ENCODE measurements around the gene ARHGAP28. TPM values are rescaled to one million over a fixed set of nuclear protein-coding genes. Genes with fewer than 3 reads are reported as not detected.

The ARHGAP28 gene
- total RNA-seq, 2 experiments from 2014 or later, result not detected

DNA sequence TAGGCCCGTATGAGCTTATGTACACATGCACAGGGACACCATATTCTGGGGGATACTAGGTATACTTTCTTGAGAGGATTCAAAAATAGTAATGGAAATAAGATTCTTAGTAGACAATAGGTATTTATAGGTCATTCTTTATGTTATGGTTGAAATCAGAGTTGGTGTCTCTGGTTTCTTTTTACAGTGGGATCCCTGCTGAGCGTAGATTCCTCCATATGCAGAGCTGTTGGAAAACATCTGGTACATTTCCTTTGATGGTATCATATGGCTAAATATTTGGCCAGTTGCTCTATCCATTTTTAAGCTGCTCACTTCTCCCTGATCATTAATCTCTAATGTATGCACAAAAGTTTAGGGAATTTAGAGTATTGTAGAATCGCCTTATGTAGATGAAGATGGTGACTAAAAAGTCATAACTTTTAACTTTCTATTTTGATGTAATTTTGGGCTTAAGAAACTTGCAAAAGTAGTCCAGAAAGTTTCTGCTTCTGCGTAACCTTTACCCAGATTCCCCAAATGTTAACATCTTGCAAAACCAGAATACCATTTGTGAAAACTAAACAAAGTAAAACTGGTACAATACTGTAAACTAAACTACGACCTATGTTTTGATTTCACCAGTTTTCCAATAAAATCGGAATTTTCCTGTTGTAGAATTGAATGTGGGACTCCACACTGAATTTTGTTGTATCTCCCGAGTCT is 5.4 kb downstream of the ARHGAP28 start:
- Mint-ChIP-seq H3K27me3 (peaks cover 20% of the 10 kb centered on the region), H3K4me3 (no peak overlapping the region), H3K27ac (no peak overlapping the region), H3K4me1 (ENCODE audit: low read depth) (no peaks in the 10 kb centered on the region), H3K36me3 (ENCODE audit: low read depth) (no peaks in the 10 kb centered on the region), H3K9me3 (no peaks in the 10 kb centered on the region)
- intact Hi-C loops (cut with DNase I, micrococcal nuclease), result no loop called here
- no peaks in the 10 kb centered on the region for H3K4me1 ChIP-seq (ENCODE audit: insufficient read depth, low read length)
- no peak overlapping the region for H3K4me3 ChIP-seq (ENCODE audit: low read length)
- TF ChIP-seq, protein P1, sequence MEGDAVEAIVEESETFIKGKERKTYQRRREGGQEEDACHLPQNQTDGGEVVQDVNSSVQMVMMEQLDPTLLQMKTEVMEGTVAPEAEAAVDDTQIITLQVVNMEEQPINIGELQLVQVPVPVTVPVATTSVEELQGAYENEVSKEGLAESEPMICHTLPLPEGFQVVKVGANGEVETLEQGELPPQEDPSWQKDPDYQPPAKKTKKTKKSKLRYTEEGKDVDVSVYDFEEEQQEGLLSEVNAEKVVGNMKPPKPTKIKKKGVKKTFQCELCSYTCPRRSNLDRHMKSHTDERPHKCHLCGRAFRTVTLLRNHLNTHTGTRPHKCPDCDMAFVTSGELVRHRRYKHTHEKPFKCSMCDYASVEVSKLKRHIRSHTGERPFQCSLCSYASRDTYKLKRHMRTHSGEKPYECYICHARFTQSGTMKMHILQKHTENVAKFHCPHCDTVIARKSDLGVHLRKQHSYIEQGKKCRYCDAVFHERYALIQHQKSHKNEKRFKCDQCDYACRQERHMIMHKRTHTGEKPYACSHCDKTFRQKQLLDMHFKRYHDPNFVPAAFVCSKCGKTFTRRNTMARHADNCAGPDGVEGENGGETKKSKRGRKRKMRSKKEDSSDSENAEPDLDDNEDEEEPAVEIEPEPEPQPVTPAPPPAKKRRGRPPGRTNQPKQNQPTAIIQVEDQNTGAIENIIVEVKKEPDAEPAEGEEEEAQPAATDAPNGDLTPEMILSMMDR (IDR thresholded peaks at IDR 0.05), result no peak
- ChIA-PET CTCF (no interaction called here), POLR2A (no interaction called here)
- peaks cover 0 to 3% of the 10 kb centered on the region in 2 experiments for H3K9me3 ChIP-seq (ENCODE audit: control insufficient read depth in 1 of 2, insufficient read depth in 1 of 2, low read length in 2 of 2)
- no peaks in the 10 kb centered on the region for H3K27me3 ChIP-seq (ENCODE audit: control insufficient read depth in 1 of 2, insufficient read depth in 2 of 2, low read length in 2 of 2)
- H3K27ac ChIP-seq (ENCODE audit: low read depth in 1 of 2, low read length in 2 of 2), result no peak overlapping the region
- no peaks in the 10 kb centered on the region for H3K36me3 ChIP-seq (ENCODE audit: insufficient read depth, low read length)
- ATAC-seq (ENCODE audit: poor library complexity) (no peak), DNase-seq (no peak)

DNA sequence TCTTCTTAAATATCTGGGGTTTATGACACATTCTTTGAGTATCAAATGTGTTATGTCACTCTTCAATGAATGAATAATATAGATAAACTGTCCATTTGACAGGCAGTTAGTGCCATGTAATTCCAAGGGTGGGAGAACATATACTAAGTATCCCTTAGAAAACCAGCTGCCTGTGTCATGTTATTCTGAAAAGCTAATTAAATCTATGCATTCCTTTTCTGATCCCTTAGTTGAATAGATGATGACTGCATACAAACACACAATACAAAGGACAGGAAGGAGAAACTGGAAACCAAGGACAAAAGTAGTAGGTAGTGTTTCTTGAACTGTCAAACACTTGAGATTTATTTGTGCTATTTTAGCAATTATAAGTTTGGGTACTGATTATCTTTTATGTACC is 8.3 kb downstream of the ARHGAP28 start:
- no peaks in the 10 kb centered on the region for H3K27me3 ChIP-seq (ENCODE audit: control insufficient read depth in 1 of 2, insufficient read depth in 2 of 2, low read length in 2 of 2)
- Mint-ChIP-seq H3K4me3 (no peak overlapping the region), H3K27me3 (no peaks in the 10 kb centered on the region), H3K27ac (no peak overlapping the region), H3K36me3 (ENCODE audit: low read depth) (no peaks in the 10 kb centered on the region), H3K4me1 (ENCODE audit: low read depth) (no peaks in the 10 kb centered on the region), H3K9me3 (no peaks in the 10 kb centered on the region)
- no peak overlapping the region for H3K4me3 ChIP-seq (ENCODE audit: low read length)
- intact Hi-C loops (cut with DNase I, micrococcal nuclease), result no loop called here
- H3K27ac ChIP-seq (ENCODE audit: low read depth in 1 of 2, low read length in 2 of 2), result no peak overlapping the region
- TF ChIP-seq, protein P1 (IDR thresholded peaks at IDR 0.05), result no peak
- no peaks in the 10 kb centered on the region for H3K4me1 ChIP-seq (ENCODE audit: insufficient read depth, low read length)
- ATAC-seq (ENCODE audit: poor library complexity) (no peak), DNase-seq (no peak)
- POLR2A ChIA-PET, result no interaction called here
- H3K9me3 ChIP-seq (ENCODE audit: control insufficient read depth in 1 of 2, insufficient read depth in 1 of 2, low read length in 2 of 2), result peaks cover 0 to 3% of the 10 kb centered on the region in 2 experiments
- H3K36me3 ChIP-seq (ENCODE audit: insufficient read depth, low read length), result no peaks in the 10 kb centered on the region
- CTCF ChIA-PET, result no interaction called here

DNA sequence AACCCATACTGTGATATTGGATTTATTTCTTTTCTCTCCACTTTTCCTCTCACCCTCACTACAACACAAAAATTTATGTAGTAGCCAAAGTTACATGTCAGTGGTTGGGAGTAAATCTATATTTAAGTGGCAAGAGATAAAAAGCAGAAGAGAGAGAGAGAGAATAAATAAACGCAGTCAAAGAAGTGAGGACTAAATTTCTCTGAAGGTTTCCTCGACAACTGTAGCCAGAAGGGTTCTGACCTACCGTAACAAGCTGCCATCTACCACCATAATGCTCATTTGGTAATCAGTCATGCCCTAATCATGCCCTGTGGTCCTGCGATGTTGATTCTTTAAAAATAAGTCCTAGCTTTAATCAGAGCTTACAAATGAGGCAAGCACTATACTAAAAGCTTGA is 9.1 kb downstream of the ARHGAP28 start:
- no peak overlapping the region for H3K27ac ChIP-seq (ENCODE audit: low read depth in 1 of 2, low read length in 2 of 2)
- Mint-ChIP-seq H3K4me3 (no peak overlapping the region), H3K27me3 (no peaks in the 10 kb centered on the region), H3K36me3 (ENCODE audit: low read depth) (no peaks in the 10 kb centered on the region), H3K4me1 (ENCODE audit: low read depth) (no peaks in the 10 kb centered on the region), H3K27ac (no peak overlapping the region), H3K9me3 (no peaks in the 10 kb centered on the region)
- no peak for ATAC-seq (ENCODE audit: poor library complexity)
- no peaks in the 10 kb centered on the region for H3K4me1 ChIP-seq (ENCODE audit: insufficient read depth, low read length)
- no peak for DNase-seq
- TF ChIP-seq, protein P1 (IDR thresholded peaks at IDR 0.05), result no peak
- H3K4me3 ChIP-seq (ENCODE audit: low read length), result no peak overlapping the region
- H3K27me3 ChIP-seq (ENCODE audit: control insufficient read depth in 1 of 2, insufficient read depth in 2 of 2, low read length in 2 of 2), result no peaks in the 10 kb centered on the region
- H3K36me3 ChIP-seq (ENCODE audit: insufficient read depth, low read length), result no peaks in the 10 kb centered on the region
- peaks cover 0 to 3% of the 10 kb centered on the region in 2 experiments for H3K9me3 ChIP-seq (ENCODE audit: control insufficient read depth in 1 of 2, insufficient read depth in 1 of 2, low read length in 2 of 2)
- CTCF ChIA-PET, result no interaction called here
- intact Hi-C loops (cut with DNase I, micrococcal nuclease), result no loop called here
- POLR2A ChIA-PET, result no interaction called here
